ENCODE results near the gene NDST1. TPM values are rescaled to one million over a fixed set of nuclear protein-coding genes. Genes with fewer than 3 reads are reported as not detected.
A peak's percentile ranks its signal among the peaks of the same experiment; 100 is the strongest.

NDST1 gene
- total RNA-seq, 1 experiment from 2014 or later: 69.9 TPM

- H3K27me3 Mint-ChIP-seq (ENCODE audit: low read depth): no peaks in the 10 kb centered on the region
- CTCF ChIA-PET: interaction anchor here (1.3 kb wide), 1 partner anchor 13 kb away, joined by 8 read pairs; no protein-coding TSS in a partner anchor
- ATAC-seq: no peak
- no peaks in the 10 kb centered on the region for H3K9me3 Mint-ChIP-seq
- H3K36me3 Mint-ChIP-seq: no peaks in the 10 kb centered on the region
- H3K27ac Mint-ChIP-seq: peak overlapping the region; percentile 72
- H3K4me3 Mint-ChIP-seq: no peak overlapping the region
- POLR2A ChIA-PET: no interaction called here
- no peak for TF ChIP-seq MXD4 (CRISPR knock-in tag; IDR thresholded peaks at IDR 0.05; ENCODE audit: borderline replicate concordance)
- TF ChIP-seq ZNF512 (CRISPR knock-in tag; IDR thresholded peaks at IDR 0.05; ENCODE audit: borderline replicate concordance): no peak
- no peak for TF ChIP-seq NR1H2 (CRISPR knock-in tag; IDR thresholded peaks at IDR 0.05)
- no peak for TF ChIP-seq SMAD4 (CRISPR knock-in tag; IDR thresholded peaks at IDR 0.05)
- no peak for TF ChIP-seq KAT7 (CRISPR knock-in tag; IDR thresholded peaks at IDR 0.05; ENCODE audit: borderline replicate concordance)
- TF ChIP-seq IRF1 (CRISPR knock-in tag; IDR thresholded peaks at IDR 0.05): no peak
- no peak for TF ChIP-seq MLX (CRISPR knock-in tag; IDR thresholded peaks at IDR 0.05)
- TF ChIP-seq ZNF232 (CRISPR knock-in tag; IDR thresholded peaks at IDR 0.05): no peak
- TF ChIP-seq ATF6 (CRISPR knock-in tag; IDR thresholded peaks at IDR 0.05): no peak
- TF ChIP-seq ZMAT4 (CRISPR knock-in tag; IDR thresholded peaks at IDR 0.05): no peak
- TF ChIP-seq E2F5 (CRISPR knock-in tag; IDR thresholded peaks at IDR 0.05): no peak
- TF ChIP-seq TEAD1 (CRISPR knock-in tag; IDR thresholded peaks at IDR 0.05): no peak
- TF ChIP-seq RORB (CRISPR knock-in tag; IDR thresholded peaks at IDR 0.05): no peak
- TF ChIP-seq ZNF317 (CRISPR knock-in tag; IDR thresholded peaks at IDR 0.05; ENCODE audit: borderline replicate concordance, low read depth): no peak
- no peak for TF ChIP-seq ELF4 (CRISPR knock-in tag; IDR thresholded peaks at IDR 0.05; ENCODE audit: low read depth)
- no peak for TF ChIP-seq GTF2I (CRISPR knock-in tag; conservative IDR thresholded peaks at IDR 0.05)
- no peak for TF ChIP-seq SOX15 (CRISPR knock-in tag; IDR thresholded peaks at IDR 0.05)
- TF ChIP-seq ATF2 (CRISPR knock-in tag; IDR thresholded peaks at IDR 0.05; ENCODE audit: borderline replicate concordance, low read depth): no peak
- no peak for TF ChIP-seq ARID4B (CRISPR knock-in tag; IDR thresholded peaks at IDR 0.05; ENCODE audit: borderline replicate concordance)
- 0 out of 2 replicates have a peak, but pooled peaks cover 4% of the 10 kb centered on the region for H3K4me1 Mint-ChIP-seq
- no peak for DNase-seq (ENCODE audit: low spot score)
Measured at GRCh38 chr5:150601491-150602345, 93.8 kb downstream of the NDST1 start.
